DMS114 treated with DMSO at 0.1 percent for 48 hours (cell line): ENCODE results near the gene IMPDH2.

Experiments used
- DNase-seq: peaks from one replicate; lab custom pipeline; 2025; ENCODE audit not compliant: unreplicated experiment; lab: John Stamatoyannopoulos, UW

IMPDH2 gene

GRCh38 chr3:49007068-49007770, 22.0 kb downstream of the IMPDH2 start, which contains the start of gene WDR6:
Gene WDR6 (plus strand): TSS chr3:49007391. CDS start chr3:49007432, 41 bp downstream.
- peak; percentile 92 for DNase-seq

- DNase-seq: no peak
Measured at GRCh38 chr3:49006408-49007067, 22.7 kb downstream of the IMPDH2 start.

GRCh38 chr3:49005998-49006397, 23.2 kb downstream of the IMPDH2 start:
- no peak for DNase-seq

GRCh38 chr3:49005303-49005680, 23.9 kb downstream of the IMPDH2 start:
- no peak for DNase-seq

GRCh38 chr3:49004352-49005302, 24.6 kb downstream of the IMPDH2 start:
- DNase-seq: no peak

- DNase-seq: no peak
Measured at GRCh38 chr3:49001155-49001554, 28.0 kb downstream of the IMPDH2 start.

GRCh38 chr3:48999085-48999858, 29.9 kb downstream of the IMPDH2 start:
- DNase-seq: no peak

- no peak for DNase-seq
Measured at GRCh38 chr3:48997714-48998637, 31.2 kb downstream of the IMPDH2 start.

GRCh38 chr3:48997102-48997635, 32.0 kb downstream of the IMPDH2 start:
- DNase-seq: no peak

GRCh38 chr3:48996640-48997039, 32.6 kb downstream of the IMPDH2 start:
- no peak for DNase-seq

GRCh38 chr3:48993834-48994233, 35.4 kb downstream of the IMPDH2 start:
- DNase-seq: no peak

- DNase-seq: no peak
Measured at GRCh38 chr3:48991851-48992545, 37.2 kb downstream of the IMPDH2 start.

- peak; percentile 17 for DNase-seq
Measured at GRCh38 chr3:48990636-48991469, 38.3 kb downstream of the IMPDH2 start.

GRCh38 chr3:48989796-48990635, 39.2 kb downstream of the IMPDH2 start, which contains the start of gene P4HTM:
Gene P4HTM (plus strand): TSS chr3:48990241. CDS start chr3:48990257, 16 bp downstream.
- peak; percentile 50 for DNase-seq

GRCh38 chr3:48989126-48989795, 39.9 kb downstream of the IMPDH2 start:
- DNase-seq: no peak

- DNase-seq: no peak
Measured at GRCh38 chr3:48985831-48986376, 43.3 kb downstream of the IMPDH2 start.
